GM19395 (cell line): ENCODE measurements around the gene BMAL2.

Experiments used
- ATAC-seq: cut with Tn5 transposase; IDR thresholded peaks from one replicate; pipeline ENCODE4 v1.9.1; 2021; ENCODE audit warnings: mild to moderate bottlenecking, moderate library complexity; ENCODE audit not compliant: unreplicated experiment

BMAL2 gene, protein sequence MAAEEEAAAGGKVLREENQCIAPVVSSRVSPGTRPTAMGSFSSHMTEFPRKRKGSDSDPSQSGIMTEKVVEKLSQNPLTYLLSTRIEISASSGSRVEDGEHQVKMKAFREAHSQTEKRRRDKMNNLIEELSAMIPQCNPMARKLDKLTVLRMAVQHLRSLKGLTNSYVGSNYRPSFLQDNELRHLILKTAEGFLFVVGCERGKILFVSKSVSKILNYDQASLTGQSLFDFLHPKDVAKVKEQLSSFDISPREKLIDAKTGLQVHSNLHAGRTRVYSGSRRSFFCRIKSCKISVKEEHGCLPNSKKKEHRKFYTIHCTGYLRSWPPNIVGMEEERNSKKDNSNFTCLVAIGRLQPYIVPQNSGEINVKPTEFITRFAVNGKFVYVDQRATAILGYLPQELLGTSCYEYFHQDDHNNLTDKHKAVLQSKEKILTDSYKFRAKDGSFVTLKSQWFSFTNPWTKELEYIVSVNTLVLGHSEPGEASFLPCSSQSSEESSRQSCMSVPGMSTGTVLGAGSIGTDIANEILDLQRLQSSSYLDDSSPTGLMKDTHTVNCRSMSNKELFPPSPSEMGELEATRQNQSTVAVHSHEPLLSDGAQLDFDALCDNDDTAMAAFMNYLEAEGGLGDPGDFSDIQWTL

DNA sequence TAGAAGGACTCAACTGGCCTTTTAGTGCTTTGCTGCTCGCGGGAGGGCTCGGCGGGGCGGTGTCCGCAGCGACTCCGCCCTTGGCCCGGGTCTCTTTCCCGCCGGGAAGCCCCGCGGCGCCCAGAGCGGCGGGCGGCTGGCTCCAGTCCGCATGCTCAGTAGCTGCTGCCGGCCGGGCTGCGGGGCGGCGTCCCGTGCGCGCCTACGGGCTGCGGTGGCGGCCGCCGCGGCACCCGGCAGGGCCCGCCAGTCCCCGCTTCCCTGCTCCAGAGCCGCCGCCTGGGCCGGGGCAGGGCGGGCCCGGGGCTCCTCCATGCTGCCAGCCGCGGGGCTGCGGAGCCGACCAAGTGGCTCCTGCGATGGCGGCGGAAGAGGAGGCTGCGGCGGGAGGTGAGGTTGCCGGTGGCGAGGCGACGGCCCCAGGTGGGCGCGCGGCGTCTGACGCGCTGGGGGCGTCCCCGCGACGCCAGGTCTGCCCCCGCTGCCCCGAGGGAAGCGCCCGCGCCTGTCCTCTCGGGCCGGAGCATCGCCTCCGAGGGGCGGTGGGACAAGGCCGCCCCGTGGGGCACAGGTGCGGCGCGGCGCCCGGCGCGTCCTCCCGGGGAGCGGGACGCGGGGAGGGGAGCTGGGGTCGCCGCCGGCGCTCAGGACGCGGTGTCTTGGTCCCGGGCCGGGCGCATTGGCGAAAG, at the start of gene BMAL2:
BMAL2 (plus strand) TSS at position 123 of the 689 bp plus-strand sequence; CDS start at position 360, 237 bp downstream.
- ATAC-seq, result peak; percentile 32

DNA sequence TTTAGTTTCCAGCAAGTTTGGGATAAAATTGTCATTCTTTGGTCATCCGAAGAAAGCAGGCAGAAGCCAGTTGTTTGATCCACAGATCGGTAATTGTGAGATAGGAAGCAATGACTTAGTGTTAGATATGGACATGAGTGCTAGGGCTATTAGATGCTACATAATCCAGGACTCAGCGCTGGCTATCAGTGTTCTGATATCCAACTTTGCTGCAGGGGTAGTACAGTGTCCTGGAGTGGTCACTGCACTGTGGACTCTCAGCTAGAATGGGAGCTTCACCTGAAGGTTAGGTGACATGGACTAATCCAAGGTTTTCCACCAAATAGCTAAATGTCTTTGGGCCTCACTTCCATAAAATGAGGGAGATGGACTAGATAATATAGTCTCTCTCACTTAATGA, 48.6 kb upstream of the BMAL2 start:
- no peak for ATAC-seq

DNA sequence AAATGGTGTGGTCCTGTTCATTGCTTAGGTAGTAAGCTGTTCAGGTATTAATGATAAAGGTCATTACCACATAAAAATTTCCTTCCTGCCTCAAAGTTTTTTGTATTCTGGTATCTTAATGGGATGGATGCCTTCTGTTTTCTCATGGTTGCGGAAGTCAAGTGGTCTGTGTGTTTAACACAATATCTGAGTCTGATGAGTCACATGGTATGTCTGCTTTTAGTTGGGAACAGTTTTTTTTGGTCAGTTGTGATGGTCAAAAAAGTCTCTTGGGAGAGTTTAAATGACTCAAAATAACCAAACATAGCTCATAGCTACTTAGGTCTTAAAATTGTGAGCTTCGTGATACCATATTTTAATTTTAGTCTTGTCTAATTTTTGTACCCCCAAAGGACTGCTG, 47.9 kb upstream of the BMAL2 start:
- peak; percentile 69 for ATAC-seq

DNA sequence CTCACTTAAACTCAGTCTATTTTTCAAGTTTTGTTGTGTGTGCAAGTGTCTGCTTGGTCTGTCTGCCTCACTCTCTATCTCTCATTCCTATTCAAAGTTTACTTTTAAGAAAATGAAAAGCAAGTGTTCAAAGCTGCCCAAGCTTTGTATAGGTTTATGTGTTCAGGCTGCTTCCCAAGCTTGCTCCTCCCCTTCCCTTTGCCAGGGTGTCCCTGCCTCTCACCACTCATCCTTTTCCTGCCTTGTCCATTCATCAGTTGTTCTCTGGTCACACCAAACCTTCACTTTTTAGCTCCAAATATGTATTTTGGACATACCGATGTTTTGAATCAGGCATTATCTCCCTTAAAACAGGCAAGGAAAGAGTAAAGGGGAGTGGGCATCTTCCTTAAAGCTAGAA, 47.2 kb upstream of the BMAL2 start:
- no peak for ATAC-seq

DNA sequence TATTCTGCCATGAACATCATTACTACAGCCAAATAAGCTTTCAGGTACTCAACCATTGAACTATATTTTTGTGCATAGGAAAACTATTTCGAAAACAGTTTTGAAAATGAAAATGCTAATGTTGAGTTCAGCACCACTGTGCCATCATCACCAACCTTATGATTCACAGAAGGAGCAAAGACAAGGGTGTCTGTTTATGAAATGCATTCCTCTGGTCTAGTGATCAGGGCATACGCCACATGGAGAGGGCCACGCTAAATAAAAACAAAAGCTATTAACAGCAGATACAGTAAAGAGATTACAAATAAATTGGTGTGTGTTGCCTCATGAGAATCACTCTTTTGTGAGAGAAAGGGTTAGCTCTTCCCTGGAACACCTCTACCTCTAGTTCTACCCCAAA, 43.2 kb upstream of the BMAL2 start:
- ATAC-seq, result no peak

DNA sequence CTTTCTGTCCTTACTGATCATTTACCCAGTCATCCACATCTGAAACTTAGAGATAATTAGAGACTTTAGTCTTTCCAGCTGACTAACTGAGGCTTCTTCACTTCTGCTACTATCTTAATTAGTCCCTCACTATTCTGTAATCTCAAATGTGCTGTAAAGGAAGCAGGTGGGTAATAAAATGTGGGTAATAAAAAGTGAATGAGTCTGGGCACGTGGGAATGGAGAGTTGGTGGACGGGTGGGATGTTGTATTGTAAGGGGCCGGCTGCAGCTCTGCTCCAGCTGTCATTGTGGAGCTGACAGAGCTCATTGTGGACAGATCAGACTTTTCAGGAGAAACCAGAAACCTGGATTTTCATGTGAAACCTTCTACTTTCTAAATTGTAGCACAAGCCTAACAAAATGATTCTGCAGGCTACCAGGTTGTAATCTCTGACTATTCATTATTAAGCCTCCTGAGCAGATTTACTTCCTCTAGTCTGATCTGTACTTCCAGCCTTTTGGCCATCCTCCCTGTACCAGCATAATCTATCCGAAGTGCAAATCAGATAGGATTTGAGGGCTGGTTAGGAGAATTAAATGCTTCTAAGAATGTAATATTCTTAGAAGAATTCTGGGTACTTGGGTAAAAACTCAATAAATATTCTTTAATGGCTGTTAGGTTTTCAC, 42.0 kb upstream of the BMAL2 start:
- no peak for ATAC-seq

DNA sequence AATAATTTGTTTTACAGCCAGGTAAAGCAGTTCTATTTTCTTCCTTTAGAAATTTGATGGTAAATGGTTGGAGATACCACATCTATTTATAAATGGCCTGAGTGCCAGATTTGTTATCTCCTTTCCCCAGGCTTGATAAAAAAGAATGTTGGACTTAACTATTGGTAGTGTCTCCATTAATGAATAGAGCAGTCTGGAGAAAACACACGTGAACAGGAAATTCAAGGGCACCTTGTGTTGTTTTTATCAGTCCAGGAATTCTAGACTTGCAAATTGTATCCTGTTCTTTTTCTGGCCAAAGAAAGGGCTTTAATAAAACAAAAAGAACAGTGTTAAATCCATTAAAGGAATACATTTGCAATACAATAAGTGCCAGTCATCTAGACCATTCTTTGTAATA, 40.8 kb upstream of the BMAL2 start:
- ATAC-seq, result no peak

DNA sequence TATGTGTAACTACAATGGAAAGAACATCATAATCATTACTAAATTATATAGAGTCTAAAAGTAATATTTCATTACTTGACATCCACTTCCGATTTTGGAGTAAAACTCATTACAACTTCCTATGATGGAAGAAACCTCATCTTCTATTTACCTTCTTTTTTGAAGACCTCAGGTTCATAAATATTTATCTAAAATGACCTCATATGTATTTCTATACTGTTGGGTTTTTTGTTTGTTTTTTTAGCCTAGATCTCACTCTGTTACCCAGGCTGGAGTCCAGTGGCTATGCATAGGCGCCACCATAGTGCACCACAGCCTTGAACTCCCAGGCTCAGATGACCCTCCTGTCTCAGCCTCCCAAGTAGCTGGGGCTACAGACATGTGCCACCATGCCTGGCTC, 39.9 kb upstream of the BMAL2 start:
- ATAC-seq, result no peak

DNA sequence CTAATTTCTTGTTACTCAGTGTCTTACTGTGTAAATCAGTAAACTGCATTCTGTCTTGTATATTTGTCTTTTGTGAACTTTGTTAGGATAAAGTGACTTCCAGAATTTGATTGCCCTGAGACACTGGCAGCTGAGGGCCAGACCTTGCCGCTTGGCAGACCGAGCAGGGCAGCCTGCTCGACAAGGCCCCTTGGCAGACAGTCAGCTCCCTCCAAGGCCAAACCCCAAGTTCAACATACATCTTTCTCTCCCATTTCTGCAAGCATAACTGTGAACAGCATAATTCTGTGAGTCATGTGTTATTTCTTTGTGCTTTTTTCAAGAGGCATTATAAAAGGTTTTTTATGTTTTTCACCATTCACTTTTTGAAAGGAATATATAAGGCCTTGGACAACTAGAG, 39.2 kb upstream of the BMAL2 start:
- ATAC-seq, result no peak

DNA sequence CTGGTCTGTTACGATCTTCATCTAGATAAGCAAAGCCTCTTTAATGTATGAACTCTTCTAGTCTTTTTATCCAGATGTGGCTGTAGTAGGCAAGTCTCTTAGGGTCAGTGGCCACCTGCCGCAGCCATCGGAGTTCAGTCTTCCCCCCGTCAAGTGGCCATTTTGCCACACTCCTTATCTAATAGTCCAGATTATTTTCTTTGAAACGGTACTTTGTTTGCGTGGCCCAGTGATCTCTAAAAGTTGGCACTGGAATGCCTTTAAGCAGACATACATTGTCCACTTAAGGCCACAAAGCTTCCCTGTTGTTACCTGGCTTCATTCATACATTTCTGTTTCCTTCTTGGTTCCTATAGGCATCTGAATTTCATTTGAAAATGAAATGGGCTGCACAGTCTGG, 36.0 kb upstream of the BMAL2 start:
- no peak for ATAC-seq

DNA sequence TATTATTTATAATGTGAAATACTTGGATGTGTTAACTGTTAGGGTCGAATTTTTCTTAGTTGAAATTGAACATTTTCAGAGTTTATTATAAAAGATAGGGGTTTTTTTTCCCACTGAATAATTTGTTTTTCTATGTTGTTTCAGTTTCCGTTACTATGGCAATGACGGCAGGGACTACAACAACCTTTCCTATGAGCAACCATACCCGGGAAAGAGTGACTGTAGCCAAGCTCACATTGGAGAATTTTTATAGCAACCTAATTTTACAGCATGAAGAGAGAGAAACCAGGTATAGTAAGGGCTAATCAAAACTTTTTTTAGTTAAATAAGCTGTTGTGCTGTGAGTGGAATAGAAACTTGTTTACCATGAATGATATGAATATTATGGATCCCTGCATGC, 35.1 kb upstream of the BMAL2 start:
- no peak for ATAC-seq

DNA sequence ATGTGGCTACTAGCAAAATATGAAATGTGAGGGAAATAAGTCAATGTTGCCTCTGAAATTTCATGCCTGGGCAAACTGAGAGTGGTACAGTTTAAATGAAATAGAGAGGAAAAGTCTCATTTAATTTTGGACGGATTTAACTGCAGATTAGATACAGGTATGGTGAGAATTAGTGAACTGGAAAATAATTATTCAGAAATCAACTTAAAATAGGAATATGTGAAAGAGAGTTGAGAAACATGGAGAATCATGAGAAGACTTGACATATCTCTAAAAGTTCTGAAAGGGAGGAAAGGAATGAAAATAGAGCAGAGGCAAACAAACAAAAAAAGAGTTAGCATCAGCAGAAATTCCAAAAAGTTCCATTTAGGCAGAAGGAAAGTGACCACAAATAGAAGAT, 33.5 kb upstream of the BMAL2 start:
- ATAC-seq, result no peak

DNA sequence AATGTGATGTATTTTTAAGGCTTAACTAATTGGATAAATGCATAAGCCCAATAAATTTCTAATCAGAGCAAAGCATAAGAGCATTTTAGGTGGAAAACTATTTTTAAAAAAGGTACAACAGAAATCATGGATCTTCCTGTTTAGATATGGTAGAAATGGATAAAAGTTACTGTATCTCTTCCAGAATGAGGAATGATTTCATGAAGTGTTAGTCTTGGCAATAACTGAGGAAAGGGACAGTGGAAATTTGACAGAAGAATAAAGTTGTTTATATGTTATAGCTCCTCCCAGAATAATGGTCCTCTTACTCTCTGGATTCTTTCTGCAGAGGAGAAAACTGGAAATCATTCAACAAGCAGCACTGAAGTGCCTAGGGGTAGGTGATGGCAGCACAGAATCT, 32.4 kb upstream of the BMAL2 start:
- no peak for ATAC-seq

DNA sequence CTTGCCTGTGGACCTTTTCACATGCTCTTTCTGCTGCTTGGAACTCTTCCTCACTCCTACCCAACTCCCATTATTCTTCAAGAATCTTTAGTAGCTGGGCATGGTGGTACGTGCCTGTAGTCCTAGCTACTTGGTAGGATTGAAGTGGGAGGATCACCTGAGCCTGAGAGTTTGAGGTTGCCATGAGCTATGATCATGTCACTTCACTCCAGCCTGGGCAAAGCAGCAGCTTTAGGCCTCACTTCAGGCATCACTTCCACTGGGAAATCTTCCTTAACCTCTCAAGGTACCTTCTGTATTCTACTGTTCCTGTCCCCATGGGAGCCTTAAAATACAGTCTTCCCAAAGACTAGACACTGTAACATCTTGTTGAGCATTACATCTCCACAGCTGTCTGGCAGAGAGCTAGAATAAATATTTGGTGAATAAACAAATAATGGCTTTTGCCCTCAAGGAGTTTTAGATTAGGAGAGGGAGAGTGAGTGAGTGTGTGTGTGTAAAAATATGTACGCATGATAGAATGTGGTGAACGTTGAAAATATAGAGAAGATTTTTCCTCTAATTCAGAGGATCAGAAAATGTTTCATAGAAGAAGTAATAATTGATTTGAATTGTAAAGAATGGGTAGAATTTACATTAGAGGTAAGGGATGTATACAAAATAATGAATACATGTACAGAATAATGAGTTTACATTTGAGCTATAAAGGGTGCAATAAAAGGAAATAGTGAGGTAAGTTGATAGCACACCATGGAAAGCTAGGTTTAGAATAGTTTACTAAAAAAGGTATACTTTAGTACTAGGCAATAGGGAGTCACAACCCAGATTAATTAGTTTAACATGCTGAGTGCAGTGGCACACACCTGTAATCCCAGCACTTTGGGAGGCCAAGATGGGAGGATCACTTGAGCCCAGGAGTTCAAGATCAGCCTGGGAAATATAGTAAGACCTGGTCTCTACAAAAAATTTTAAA, 29.2 kb upstream of the BMAL2 start:
- ATAC-seq, result no peak

DNA sequence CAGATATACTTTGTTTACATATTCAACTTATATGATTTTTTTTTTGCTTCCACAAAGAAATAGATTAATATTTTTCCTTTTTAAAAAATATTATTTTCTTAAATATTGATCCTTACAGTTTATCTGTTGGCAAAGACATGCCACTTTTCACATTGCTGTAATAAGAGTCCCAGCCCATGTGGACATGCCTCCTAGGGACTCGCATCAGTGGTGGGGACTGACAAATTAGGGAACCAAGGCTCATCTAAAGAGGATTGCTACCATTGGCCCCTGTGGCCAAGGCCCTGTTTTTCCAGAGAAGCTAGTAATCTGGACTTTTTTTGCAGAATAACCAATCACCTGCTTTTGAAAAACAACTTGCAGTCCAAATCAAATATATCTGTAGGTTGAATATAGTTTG, 27.8 kb upstream of the BMAL2 start:
- ATAC-seq, result no peak

DNA sequence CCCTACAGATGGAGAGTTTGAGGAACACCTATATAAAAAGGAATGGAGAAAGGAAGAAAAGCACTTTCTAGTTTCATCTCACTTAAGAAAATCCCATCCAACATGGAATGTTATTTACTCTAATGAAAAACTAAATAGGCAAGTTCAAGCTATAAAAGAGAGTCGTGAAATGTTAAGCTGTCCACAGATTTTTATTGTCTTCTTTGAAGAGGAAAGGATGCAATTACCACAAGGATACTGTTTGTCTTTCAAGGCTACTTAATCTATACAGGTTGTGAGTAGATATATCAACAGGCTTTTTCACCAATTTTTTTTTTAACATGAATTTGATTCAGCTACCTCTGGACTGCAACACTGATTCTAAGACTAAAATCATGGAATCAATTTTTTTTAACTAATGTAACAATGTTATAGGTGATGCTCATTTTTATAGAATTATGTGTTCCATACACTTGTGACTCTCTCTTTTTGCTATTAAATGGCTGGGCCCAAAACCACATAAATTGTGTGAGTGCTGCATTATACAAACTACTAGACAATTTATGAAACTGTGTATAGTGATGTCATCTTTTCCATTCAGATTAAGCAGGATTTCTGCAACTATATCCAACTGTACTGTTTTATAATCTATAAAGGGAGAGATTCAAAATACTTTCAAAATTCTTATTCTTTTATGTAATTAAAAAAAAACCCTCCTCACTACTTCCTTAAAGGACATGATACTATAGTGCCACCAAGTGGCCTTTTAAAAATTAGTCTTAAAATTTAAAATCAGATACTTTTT, 26.8 kb upstream of the BMAL2 start:
- ATAC-seq, result no peak

DNA sequence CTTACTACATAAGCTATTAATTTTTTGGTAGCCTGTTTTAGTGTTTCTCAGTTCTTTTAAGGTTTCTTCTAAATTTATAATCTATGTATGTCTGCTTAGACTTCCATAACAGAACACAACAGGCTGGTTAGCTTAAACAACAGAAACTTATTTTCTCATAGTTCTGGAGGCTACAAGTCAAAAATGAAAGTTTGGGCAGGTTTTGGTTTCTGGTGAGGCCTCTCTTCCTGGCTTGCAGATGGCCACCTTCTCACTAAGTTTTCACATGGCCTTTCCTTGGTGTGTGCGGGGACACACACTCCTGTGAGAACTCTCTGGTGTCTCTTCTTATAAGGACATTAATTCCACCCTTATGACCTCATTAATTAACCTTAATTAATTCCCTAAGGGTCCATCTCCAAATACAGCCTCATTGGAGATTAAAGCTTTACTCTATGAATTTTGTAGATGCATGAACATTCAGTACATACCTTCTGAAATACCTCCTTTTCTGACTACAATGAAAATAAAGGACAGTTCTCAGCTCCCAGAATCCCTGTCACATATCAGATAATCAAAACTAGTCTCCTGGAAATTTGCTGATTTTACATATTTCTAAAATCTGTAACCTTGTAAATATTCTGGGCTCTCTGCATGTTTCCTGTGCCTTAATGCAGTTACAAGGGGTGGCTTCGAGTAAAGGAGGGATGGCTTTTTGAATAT, 23.2 kb upstream of the BMAL2 start:
- peak; percentile 57 for ATAC-seq

DNA sequence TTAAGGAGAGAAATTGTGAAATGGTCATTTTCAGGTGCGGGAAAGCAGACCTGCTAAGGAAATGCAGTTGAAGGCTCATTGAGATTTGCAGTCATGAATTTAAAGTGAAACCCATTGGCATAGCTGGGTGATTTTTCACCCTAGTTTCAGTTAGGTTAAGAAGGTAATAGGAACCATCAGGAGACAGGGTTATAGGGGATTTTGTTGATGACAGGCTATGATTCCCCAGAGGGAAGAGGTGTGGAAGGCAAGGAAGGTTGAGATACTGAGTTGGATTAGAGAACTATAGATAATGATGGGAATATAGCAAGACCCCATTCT, 22.7 kb upstream of the BMAL2 start:
- no peak for ATAC-seq

DNA sequence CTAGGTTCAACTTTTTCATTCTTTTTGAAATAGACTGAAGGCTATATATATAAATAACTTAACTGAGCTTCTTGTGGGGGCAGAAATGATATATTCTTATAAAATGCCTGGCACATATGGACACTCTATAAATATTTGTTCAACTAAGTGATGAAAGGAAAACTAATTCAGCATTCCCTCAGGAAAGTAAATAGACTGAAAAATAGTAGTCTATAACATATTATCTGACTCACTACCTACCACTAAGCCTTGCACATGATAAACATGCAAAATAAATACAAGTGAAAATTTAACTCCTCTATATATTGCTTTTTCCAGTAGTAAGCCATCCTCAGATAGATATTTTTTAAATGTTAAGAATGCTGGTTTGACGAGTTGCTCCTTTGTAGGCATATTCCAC, 15.7 kb upstream of the BMAL2 start:
- ATAC-seq, result no peak
